Loucy (cell line): Measurements from ENCODE around the gene PMEPA1.

ENCODE experiments used
- CTCF ChIP-seq: fragments of 200-600 bp; sonication (generic); conservative IDR thresholded peaks from 2 replicates; pipeline ENCODE4 v1.5.1; 2014; ENCODE audit warnings: mild to moderate bottlenecking, antibody characterized with exemption, low read length
- EZH2phosphoT487 ChIP-seq: fragments of 200-600 bp; IDR thresholded peaks from 2 replicates; pipeline ENCODE4 v1.6.1; 2018; ENCODE audit warnings: antibody characterized with exemption, mild to moderate bottlenecking, moderate library complexity, borderline replicate concordance

- TF ChIP-seq CTCF (no peak), EZH2phosphoT487 (no peak)
Measured at GRCh38 chr20:57753332-57754164, 43.7 kb upstream of the PMEPA1 start.
